GM23338 (cell line): ENCODE measurements around the gene NOXA1. TPM values are rescaled to one million over a fixed set of nuclear protein-coding genes. Genes with fewer than 3 reads are reported as not detected.

Experiments
- ATAC-seq: fragments of 200-7000 bp; cut with Tn5 transposase; 3 replicates; pipeline ENCODE4 v1.9.1; 2020
- DNase-seq: peaks from one replicate; pipeline ENCODE4 v3.0.0-alpha.2; 2015; ENCODE audit warnings: low spot score
- H2AFZ ChIP-seq: fragments of 200-600 bp; sonication (generic); 2 replicates; pipeline ENCODE4 v1.8.0; 2016; ENCODE audit warnings: antibody characterized with exemption, mild to moderate bottlenecking, moderate library complexity
- H3F3A ChIP-seq: fragments of 200-600 bp; sonication (generic); replicated peaks from 2 replicates; pipeline ENCODE4 v1.8.0; 2017; ENCODE audit warnings: antibody characterized with exemption, mixed run types, low read depth
- H3K27ac ChIP-seq: fragments of 200-600 bp; sonication (generic); 2 replicates; pipeline ENCODE4 v1.6.1; 2016; ENCODE audit warnings: low read depth
- H3K27me3 ChIP-seq: fragments of 200-600 bp; sonication (generic); 2 replicates; pipeline ENCODE4 v1.8.0; 2016; ENCODE audit warnings: mild to moderate bottlenecking, mixed run types, moderate library complexity; ENCODE audit not compliant: insufficient read depth
- H3K36me3 ChIP-seq: fragments of 200-600 bp; sonication (generic); 2 replicates; pipeline ENCODE4 v1.8.0; 2016; ENCODE audit warnings: mild to moderate bottlenecking; ENCODE audit not compliant: insufficient read depth
- H3K4me1 ChIP-seq: fragments of 200-600 bp; sonication (generic); 2 replicates; pipeline ENCODE4 v1.8.0; 2016; ENCODE audit warnings: mild to moderate bottlenecking, moderate library complexity; ENCODE audit not compliant: insufficient read depth
- H3K4me2 ChIP-seq: fragments of 200-600 bp; sonication (generic); 2 replicates; pipeline ENCODE4 v1.7.1; 2017; ENCODE audit warnings: mixed run types
- H3K4me3 ChIP-seq: fragments of 200-600 bp; sonication (generic); 2 replicates; pipeline ENCODE4 v1.6.1; 2016; ENCODE audit warnings: mixed run types
- H3K79me2 ChIP-seq: fragments of 200-600 bp; sonication (generic); replicated peaks from 2 replicates; pipeline ENCODE4 v1.8.0; 2017; ENCODE audit warnings: mild to moderate bottlenecking; ENCODE audit not compliant: insufficient read depth
- H3K9me2 ChIP-seq: fragments of 200-600 bp; sonication (generic); 2 replicates; pipeline ENCODE4 v1.8.0; 2017; ENCODE audit not compliant: insufficient read depth
- H4K20me1 ChIP-seq: fragments of 200-600 bp; sonication (generic); replicated peaks from 2 replicates; pipeline ENCODE4 v1.8.0; 2017; ENCODE audit warnings: mild to moderate bottlenecking; ENCODE audit not compliant: insufficient read depth
- H3K27ac Mint-ChIP-seq: 2 replicates; pipeline ENCODE4 v1.8.0; 2020; ENCODE audit warnings: inconsistent platforms, mild to moderate bottlenecking, moderate library complexity, mixed read lengths
- H3K27me3 Mint-ChIP-seq: 3 replicates; pipeline ENCODE4 v1.8.0; 2022; ENCODE audit warnings: low read depth, mild to moderate bottlenecking, moderate library complexity, mixed read lengths, inconsistent platforms; ENCODE audit not compliant: insufficient read depth, poor library complexity
- H3K36me3 Mint-ChIP-seq: 3 replicates; pipeline ENCODE4 v1.8.0; 2021; ENCODE audit warnings: low read depth, mild to moderate bottlenecking, inconsistent platforms, moderate library complexity, mixed read lengths
- H3K4me1 Mint-ChIP-seq: 3 replicates; pipeline ENCODE4 v1.8.0; 2020; ENCODE audit warnings: mild to moderate bottlenecking, inconsistent platforms, mixed read lengths
- H3K4me3 Mint-ChIP-seq: 3 replicates; pipeline ENCODE4 v1.8.0; 2021; ENCODE audit warnings: moderate library complexity, mild to moderate bottlenecking, inconsistent platforms, mixed read lengths
- H3K9me3 Mint-ChIP-seq: 3 replicates; pipeline ENCODE4 v1.8.0; 2020; ENCODE audit warnings: moderate library complexity, mild to moderate bottlenecking, inconsistent platforms, mixed read lengths
- CREB1 ChIP-seq: fragments of 250-450 bp; sonication (Bioruptor Pico); IDR thresholded peaks from 2 replicates; pipeline ENCODE4 v1.5.0; 2020; ENCODE audit warnings: low read depth, mild to moderate bottlenecking, moderate library complexity
- CTCF ChIP-seq, 2 experiments: fragments of 200-600 bp in 1 of 2; sonication (generic) in 1 of 2; conservative IDR thresholded peaks; 2 replicates each; pipeline versions ENCODE4 v1.5.1 to v1.6.1; 2016 to 2017; ENCODE audit warnings: antibody characterized with exemption in 2 of 2, low read depth in 2 of 2, mild to moderate bottlenecking in 2 of 2, moderate library complexity in 1 of 2
- ETS1 ChIP-seq: IDR thresholded peaks from 2 replicates; pipeline ENCODE4 v1.6.1; 2016; ENCODE audit warnings: antibody characterized with exemption
- EZH2 ChIP-seq: fragments of 200-600 bp; sonication (generic); IDR thresholded peaks from one replicate; pipeline ENCODE4 v1.8.0; 2017; ENCODE audit warnings: antibody characterized with exemption, mild to moderate bottlenecking, low read depth; ENCODE audit not compliant: unreplicated experiment
- EZH2phosphoT487 ChIP-seq: fragments of 200-600 bp; sonication (generic); IDR thresholded peaks from one replicate; pipeline ENCODE4 v1.8.1; 2018; ENCODE audit warnings: antibody characterized with exemption; ENCODE audit not compliant: unreplicated experiment
- JUNB ChIP-seq: IDR thresholded peaks from one replicate; pipeline ENCODE4 v1.6.1; 2016; ENCODE audit warnings: antibody characterized with exemption; ENCODE audit not compliant: unreplicated experiment
- NANOG ChIP-seq: IDR thresholded peaks from 2 replicates; pipeline ENCODE4 v1.6.1; 2016; ENCODE audit warnings: antibody characterized with exemption, borderline replicate concordance
- POLR2AphosphoS5 ChIP-seq: IDR thresholded peaks from 2 replicates; pipeline ENCODE4 v1.6.1; 2016; ENCODE audit warnings: antibody characterized with exemption, low read depth
- REST ChIP-seq: IDR thresholded peaks from one replicate; pipeline ENCODE4 v1.6.1; 2018; ENCODE audit warnings: antibody characterized with exemption; ENCODE audit not compliant: unreplicated experiment
- STAT1 ChIP-seq: IDR thresholded peaks from one replicate; pipeline ENCODE4 v1.6.1; 2016; ENCODE audit warnings: antibody characterized with exemption; ENCODE audit not compliant: unreplicated experiment
- ZNF114 ChIP-seq: fragments of 250-450 bp; sonication (Bioruptor Pico); IDR thresholded peaks from 2 replicates; pipeline ENCODE4 v1.5.0; 2020; ENCODE audit warnings: mild to moderate bottlenecking, moderate library complexity
- ZNF331 ChIP-seq: fragments of 250-450 bp; sonication (Bioruptor Pico); IDR thresholded peaks from 2 replicates; pipeline ENCODE4 v1.5.0; 2020; ENCODE audit warnings: low read depth, mild to moderate bottlenecking, moderate library complexity
- ZNF462 ChIP-seq: fragments of 250-450 bp; sonication (Bioruptor Pico); IDR thresholded peaks from 2 replicates; pipeline ENCODE4 v1.5.0; 2020; ENCODE audit warnings: mild to moderate bottlenecking, moderate library complexity
- polyA plus RNA-seq: library from polyadenylated mRNA; unstranded; fragments of >200 nt; fragmentation: Nextera tagmentation; extraction: Ambion mirVana; gene quantifications from 2 replicates; pipeline ENCODE4 v1.2.1, GENCODE V29; 2016
- total RNA-seq: library from RNA; depleted of rRNA; stranded (reverse); fragments of >200 nt; shearing (Covaris generic); gene quantifications from 2 replicates; pipeline ENCODE4 v1.2.3, GENCODE V29; 2014

NOXA1 gene
- total and polyA plus RNA-seq, 2 experiments from 2014 or later = 0.59 to 0.68 TPM

GRCh38 chr9:137431416-137431931, 8.3 kb downstream of the NOXA1 start:
- H3K36me3 ChIP-seq = no peaks in the 10 kb centered on the region
- H3K27ac ChIP-seq = no peak overlapping the region
- TF ChIP-seq ETS1 (no peak), POLR2AphosphoS5 (no peak), ZNF114 (CRISPR knock-in tag) (no peak), JUNB (no peak), ZNF462 (CRISPR knock-in tag) (no peak), ZNF331 (CRISPR knock-in tag) (no peak), EZH2 (no peak), STAT1 (no peak), CTCF (conservative IDR thresholded peaks at IDR 0.05; ENCODE audit: low read depth in 2 of 2) (no peak), REST (no peak), NANOG (no peak), EZH2phosphoT487 (no peak), CREB1 (no peak)
- ATAC-seq = no peak
- H4K20me1 ChIP-seq = no peaks in the 10 kb centered on the region
- no peak for DNase-seq
- no peak overlapping the region for H3K4me2 ChIP-seq
- no peak overlapping the region for H2AFZ ChIP-seq
- H3F3A ChIP-seq = no peaks in the 10 kb centered on the region
- Mint-ChIP-seq H3K9me3 (no peaks in the 10 kb centered on the region), H3K27ac (no peak overlapping the region), H3K27me3 (no peaks in the 10 kb centered on the region), H3K4me1 (no peaks in the 10 kb centered on the region), H3K36me3 (no peaks in the 10 kb centered on the region), H3K4me3 (no peak overlapping the region)
- H3K79me2 ChIP-seq = no peaks in the 10 kb centered on the region
- H3K4me1 ChIP-seq = no peaks in the 10 kb centered on the region
- H3K9me2 ChIP-seq = no peaks in the 10 kb centered on the region
- no peak overlapping the region for H3K4me3 ChIP-seq
- no peaks in the 10 kb centered on the region for H3K27me3 ChIP-seq
